Tongue (tissue), 2 donors: ENCODE measurements around the gene PLBD2. TPM values are rescaled to one million over a fixed set of nuclear protein-coding genes. Genes with fewer than 3 reads are reported as not detected.
A peak's percentile ranks its signal among the peaks of the same experiment; 100 is the strongest.
"Not testable (repeated sequence)": the region's sequence is repeated elsewhere in the genome, so short reads cannot be mapped to it uniquely, and the experiment has no call there.

Source experiments
- DNase-seq: peaks from one replicate; pipeline ENCODE4 v3.0.0-alpha.2; 2015
- total RNA-seq: library from RNA; depleted of rRNA; stranded (reverse); fragments of >200 nt; gene quantifications from one replicate; pipeline ENCODE4 v1.2.3, GENCODE V29; 2014

PLBD2 gene
- total RNA-seq, 1 donor from 2014 or later: 17.4 TPM

GRCh38 chr12:113333877-113334785 lies 24.3 kb upstream of the PLBD2 start:
- DNase-seq: peak; percentile 11

GRCh38 chr12:113334786-113335539 lies 23.4 kb upstream of the PLBD2 start, which contains the start of gene SLC8B1:
TSS of gene SLC8B1 (minus strand) at chr12:113335109. CDS start at chr12:113332878, 2,231 bp downstream.
- DNase-seq: peak; percentile 88

DNA sequence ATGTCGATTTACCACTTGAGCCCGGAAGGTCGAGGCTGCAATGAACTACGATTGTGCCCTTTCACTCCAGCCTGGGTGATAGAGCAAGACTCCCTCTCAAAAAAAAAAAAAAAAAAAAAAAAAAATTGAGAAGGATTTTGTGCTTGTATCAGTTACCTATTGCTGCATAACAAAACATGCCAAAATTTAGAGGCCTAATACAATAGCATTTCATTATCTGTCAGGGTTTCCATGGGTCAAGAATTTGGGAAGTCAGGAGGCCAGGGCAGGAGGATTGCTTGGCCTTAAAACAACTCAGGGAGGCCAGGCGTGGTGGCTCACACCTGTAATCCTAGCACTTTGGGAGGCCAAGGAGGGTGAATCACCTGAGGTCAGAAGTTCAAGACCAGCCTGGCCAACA lies 18.8 kb upstream of the PLBD2 start:
- no peak for DNase-seq

GRCh38 chr12:113340061-113340460 lies 18.3 kb upstream of the PLBD2 start:
- no peak for DNase-seq

- no peak for DNase-seq
Observed at GRCh38 chr12:113341535-113341934, 16.9 kb upstream of the PLBD2 start.

GRCh38 chr12:113345318-113345717 lies 13.1 kb upstream of the PLBD2 start:
- DNase-seq: no peak

DNA sequence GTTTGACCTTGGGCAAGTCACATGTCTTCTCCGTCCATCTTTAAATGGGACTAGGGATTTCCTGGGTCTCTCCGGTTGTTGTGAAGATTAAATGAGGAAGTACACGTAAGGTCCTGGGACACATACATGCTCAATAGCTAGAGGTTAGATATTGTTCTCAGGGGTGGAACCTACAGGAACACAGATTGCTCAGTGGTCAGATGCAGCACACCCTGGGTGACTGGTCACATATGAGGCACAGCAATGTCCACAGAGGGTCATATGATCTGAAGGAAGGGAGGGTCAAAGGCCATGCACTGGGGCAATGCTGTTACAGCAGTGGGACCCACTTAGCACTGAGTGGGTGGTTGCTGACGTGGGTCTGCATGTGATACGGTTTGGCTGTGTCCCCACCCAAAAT lies 12.0 kb upstream of the PLBD2 start:
- no peak for DNase-seq

DNA sequence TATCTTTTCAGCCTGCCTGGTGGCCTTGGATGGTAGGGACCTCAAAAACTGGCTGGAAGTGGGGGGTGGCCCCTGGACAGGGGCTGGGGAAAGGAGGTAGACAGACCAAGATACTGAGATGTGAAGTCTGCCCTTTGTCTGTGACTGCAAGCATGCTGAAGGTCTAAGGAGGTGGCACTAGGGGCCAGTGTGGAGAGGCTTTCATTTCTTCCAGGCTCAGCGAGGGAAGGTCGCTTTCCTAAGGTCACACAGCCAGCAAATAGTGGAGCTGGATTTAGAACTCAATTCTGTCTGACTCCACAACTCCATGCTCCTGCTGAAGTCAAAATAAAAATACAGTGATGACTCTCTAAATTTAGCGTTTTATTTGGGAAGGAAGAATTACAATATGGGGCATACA lies 11.3 kb upstream of the PLBD2 start:
- no peak for DNase-seq

DNA sequence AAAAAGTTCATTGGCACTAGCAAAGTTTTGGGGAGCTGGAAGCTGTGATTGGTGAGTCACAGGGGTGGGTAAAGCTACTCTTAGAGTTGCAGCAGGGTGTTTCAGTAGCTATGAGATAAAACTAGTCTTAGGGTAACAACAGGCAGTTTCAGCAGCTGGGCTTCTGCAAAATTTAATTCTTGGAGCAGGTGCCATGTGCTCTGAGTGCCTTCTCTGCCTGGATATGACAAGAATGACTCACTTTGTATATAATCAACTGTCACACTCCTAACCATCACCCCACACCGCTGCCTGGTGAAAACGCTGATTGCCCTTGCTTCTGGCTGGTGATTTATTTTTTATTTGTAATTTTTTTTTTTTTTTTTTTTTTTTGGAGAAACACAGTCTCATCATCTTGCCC lies 10.5 kb upstream of the PLBD2 start:
- DNase-seq: no peak

- DNase-seq: no peak
Observed at GRCh38 chr12:113348849-113349536, 9.4 kb upstream of the PLBD2 start.

DNA sequence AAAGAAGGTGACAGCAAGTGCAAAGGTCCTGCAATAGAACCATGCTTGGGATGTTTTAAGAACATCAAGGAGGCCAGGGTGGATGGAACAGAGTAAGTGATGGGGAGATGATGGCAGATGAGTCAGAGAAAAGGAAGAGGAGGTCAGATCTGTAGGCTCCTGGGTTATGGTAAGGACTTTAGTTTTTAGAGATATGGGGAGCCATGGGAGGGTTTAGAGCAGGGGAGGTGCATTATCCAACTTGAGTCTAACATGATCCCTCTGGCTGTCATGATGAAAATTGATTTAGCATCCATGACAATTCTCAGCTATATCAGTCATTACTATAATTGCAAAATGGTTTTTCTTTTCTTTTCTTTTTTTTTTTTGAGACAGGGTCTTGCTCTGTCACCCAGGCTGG lies 7.3 kb upstream of the PLBD2 start:
- DNase-seq: no peak

- DNase-seq: not testable (repeated sequence)
Observed at GRCh38 chr12:113354192-113354591, 4.2 kb upstream of the PLBD2 start.

- DNase-seq: peak; percentile 48
Observed at GRCh38 chr12:113359133-113359938, 949 bp downstream of the PLBD2 start.

- DNase-seq: no peak
Observed at GRCh38 chr12:113359939-113360748, 1.8 kb downstream of the PLBD2 start.

DNA sequence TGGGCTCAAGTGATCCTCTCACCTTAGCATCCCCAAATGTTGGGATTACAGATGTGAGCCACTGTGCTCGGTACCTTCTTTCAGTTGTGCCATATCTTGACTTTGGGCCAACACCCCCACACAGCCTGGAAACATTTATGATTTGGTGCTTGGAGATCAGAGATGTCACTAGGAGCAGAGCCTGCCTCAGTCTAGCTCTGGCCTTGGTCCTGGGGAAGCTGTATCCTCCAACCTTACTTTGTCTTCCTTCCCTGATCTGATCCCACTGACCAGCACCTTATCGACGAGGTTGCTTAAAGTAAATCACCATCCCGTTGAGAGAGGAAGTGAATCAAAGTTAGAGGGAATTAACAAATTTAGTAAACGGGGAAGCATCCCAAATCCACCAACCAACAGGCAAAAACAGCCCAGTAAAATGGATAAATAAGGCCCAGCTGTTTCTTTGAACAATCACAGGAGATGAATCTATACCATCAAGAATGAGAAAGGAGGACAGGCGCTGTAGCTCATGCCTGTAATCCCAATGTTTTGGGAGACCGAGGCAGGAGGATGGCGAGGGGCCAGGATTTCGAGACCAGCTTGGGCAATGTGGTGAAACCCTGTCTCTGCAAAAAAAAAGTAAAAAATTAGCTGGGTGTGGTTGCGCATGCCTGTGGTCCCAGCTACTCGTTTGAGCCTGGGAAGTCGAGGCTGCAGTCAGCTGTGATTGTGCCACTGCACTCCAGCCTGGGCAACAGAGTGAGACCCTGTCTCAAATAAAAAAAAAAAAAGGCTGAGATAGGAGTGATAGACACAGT lies 3.4 kb downstream of the PLBD2 start:
- DNase-seq: no peak

GRCh38 chr12:113364698-113365097 lies 6.3 kb downstream of the PLBD2 start:
- no peak for DNase-seq

DNA sequence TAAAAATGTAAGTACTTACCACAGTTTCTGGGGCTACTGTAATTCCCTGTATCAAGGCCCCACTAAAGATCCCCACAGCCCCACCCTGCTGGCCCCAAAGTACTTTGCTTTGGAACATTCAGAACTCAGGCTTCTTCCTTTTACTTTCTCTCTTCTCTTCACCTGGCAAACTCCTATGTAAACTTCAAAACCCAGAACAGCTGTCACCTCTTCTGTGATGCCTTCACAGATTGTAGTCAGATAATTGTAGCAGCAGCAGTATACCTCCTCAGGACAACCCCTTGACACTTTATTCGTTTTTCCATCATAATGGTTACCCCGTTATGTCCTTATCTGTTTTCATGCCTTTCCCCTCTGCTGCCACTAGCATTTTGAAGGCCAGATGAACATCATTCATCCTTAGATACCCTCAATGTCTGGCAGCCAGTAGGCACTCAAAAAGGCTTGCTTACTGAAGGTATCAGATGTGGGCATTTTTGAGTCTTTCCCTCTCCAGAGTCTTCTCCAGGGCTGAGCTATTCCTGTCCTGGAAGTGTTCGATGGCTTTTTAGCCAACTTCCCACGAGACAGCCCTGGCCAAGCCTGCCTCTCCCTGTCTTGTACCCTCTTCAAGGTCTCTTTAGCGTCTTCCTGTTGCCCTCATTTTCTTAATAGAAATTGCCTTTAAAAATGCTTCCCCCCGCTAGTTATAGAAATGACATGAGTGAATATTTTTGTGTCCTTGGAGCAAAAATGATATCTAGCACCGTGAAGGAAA lies 7.4 kb downstream of the PLBD2 start:
- no peak for DNase-seq

- peak; percentile 52 for DNase-seq
Observed at GRCh38 chr12:113366827-113367226, 8.4 kb downstream of the PLBD2 start.

DNA sequence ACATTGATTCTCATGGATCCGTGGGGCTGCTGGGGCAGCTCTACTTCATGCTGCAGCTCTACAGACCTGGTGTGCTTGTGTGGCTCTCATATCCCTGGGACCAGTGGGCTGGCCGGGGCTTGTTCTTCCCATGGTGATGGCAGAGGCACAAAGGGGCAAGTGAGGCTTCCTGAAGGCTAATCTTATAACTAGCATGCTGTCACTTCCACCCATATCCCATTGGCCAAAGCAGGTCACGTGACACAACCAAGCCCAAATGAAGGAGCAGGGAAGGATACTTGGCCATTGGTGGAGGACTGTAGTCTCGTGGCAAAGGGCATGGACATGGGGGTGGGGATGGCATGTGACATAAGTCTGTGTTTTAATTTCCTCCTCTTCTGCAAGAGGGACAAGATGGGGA lies 9.9 kb downstream of the PLBD2 start:
- no peak for DNase-seq
